ENCODE data around the gene SSBP2. TPM values are rescaled to one million over a fixed set of nuclear protein-coding genes. Genes with fewer than 3 reads are reported as not detected.
"Not testable (repeated sequence)": the region's sequence is repeated elsewhere in the genome, so short reads cannot be mapped to it uniquely, and the experiment has no call there.

Gene SSBP2
- total and polyA plus RNA-seq, 8 donors: 0.87 to 86.2 (median 24.6) TPM

DNA sequence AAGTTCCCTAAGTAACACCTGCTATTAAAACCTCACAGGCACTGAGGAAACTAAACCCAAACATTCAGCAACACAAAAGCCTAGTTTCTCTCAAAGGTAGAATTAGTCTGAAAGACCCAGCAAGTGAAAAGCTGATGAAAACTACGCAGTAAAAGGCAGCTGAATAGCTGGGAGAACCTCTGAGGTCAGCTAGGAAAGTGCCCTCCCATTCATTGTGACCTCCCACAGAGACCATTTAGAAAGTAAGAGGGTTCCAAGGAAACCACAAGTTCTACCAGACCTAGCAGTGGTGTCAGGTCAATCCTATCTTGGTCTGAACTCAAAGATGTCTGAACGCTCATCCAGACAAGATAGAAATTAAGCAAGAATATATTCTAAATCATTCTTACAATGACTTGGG is 144.7 kb downstream of the SSBP2 start:
- Histone ChIP-seq H3K27me3 (no peaks in the 10 kb centered on the region), H3K4me3 (no peak overlapping the region), H3K9me3 (peaks cover 0 to 7% (median 3%) of the 10 kb centered on the region in 4 donors), H3K36me3 (peaks cover 0 to 12% (median 7%) of the 10 kb centered on the region in 4 donors), H3K27ac (no peak overlapping the region), H3K4me1 (no peaks in the 10 kb centered on the region)
- 89 to 95% (median 93%) methylated on average over 2 of the region's 2 CpGs for WGBS, 5 donors
- no peak for DNase-seq
- TF ChIP-seq POLR2AphosphoS5 (IDR thresholded peaks at IDR 0.05) (no peak), EP300 (IDR thresholded peaks at IDR 0.05) (no peak), POLR2A (IDR thresholded peaks at IDR 0.05) (no peak)
- TF ChIP-seq, protein P1, sequence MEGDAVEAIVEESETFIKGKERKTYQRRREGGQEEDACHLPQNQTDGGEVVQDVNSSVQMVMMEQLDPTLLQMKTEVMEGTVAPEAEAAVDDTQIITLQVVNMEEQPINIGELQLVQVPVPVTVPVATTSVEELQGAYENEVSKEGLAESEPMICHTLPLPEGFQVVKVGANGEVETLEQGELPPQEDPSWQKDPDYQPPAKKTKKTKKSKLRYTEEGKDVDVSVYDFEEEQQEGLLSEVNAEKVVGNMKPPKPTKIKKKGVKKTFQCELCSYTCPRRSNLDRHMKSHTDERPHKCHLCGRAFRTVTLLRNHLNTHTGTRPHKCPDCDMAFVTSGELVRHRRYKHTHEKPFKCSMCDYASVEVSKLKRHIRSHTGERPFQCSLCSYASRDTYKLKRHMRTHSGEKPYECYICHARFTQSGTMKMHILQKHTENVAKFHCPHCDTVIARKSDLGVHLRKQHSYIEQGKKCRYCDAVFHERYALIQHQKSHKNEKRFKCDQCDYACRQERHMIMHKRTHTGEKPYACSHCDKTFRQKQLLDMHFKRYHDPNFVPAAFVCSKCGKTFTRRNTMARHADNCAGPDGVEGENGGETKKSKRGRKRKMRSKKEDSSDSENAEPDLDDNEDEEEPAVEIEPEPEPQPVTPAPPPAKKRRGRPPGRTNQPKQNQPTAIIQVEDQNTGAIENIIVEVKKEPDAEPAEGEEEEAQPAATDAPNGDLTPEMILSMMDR (IDR thresholded peaks at IDR 0.05): no peak
- intact Hi-C loops (cut with DNase I; ENCODE audit: low total_unique reads): no loop called here

DNA sequence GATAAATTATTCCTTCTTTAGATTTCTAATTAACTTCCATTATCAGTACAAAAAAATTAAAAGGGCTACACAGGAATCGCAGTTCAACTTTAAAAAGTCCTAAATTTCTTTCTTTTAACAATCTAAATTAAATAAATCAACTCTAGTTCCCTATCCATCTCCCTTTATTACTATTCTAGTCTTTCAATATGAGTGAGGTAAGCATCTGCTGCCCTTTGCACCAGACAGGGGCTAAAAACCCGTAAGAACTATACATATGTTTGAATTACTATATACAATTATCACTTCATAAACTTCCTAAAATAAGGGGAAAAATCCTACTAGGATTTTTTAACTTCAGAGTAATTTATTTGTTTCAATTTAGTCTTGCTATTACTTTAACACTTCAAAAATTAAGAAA is 145.6 kb downstream of the SSBP2 start:
- H3K4me1 ChIP-seq: no peaks in the 10 kb centered on the region
- intact Hi-C loops (cut with DNase I; ENCODE audit: low total_unique reads): no loop called here
- peaks cover 0 to 7% (median 3%) of the 10 kb centered on the region in 4 donors for H3K9me3 ChIP-seq
- no peaks in the 10 kb centered on the region for H3K27me3 ChIP-seq
- peaks cover 0 to 12% (median 7%) of the 10 kb centered on the region in 4 donors for H3K36me3 ChIP-seq
- H3K4me3 ChIP-seq: no peak overlapping the region
- no peak for TF ChIP-seq POLR2A (IDR thresholded peaks at IDR 0.05)
- TF ChIP-seq, protein P1 (IDR thresholded peaks at IDR 0.05): no peak
- no peak for TF ChIP-seq EP300 (IDR thresholded peaks at IDR 0.05)
- no peak for TF ChIP-seq POLR2AphosphoS5 (IDR thresholded peaks at IDR 0.05)
- H3K27ac ChIP-seq: no peak overlapping the region
- DNase-seq: no peak
- WGBS, 5 donors: 97 to 98% (median 97%) methylated on average over 2 of the region's 2 CpGs

DNA sequence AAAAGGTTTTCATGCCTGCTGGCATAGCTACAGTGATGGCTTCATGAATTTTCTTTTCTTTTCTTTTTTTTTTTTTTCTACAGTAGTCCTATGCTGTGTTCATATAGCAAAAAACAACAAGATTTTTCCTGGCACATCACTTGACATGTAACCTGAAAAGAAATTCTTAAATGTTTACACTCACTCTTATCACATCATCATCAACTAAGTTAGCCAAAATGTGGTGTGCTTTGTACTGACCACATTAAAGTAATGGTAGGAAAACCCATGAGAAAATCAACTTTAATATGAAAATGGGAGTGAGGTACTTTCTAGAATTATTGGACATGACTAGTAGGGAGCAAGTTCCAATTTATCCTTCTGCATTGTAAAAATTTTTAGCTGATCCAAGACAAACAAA is 146.7 kb downstream of the SSBP2 start:
- H3K9me3 ChIP-seq: no peaks in the 10 kb centered on the region
- TF ChIP-seq POLR2A (IDR thresholded peaks at IDR 0.05) (no peak), POLR2AphosphoS5 (IDR thresholded peaks at IDR 0.05) (no peak), EP300 (IDR thresholded peaks at IDR 0.05) (no peak)
- TF ChIP-seq, protein P1 (IDR thresholded peaks at IDR 0.05): no peak
- H3K4me1 ChIP-seq: no peaks in the 10 kb centered on the region
- H3K27ac ChIP-seq: no peak overlapping the region
- peaks cover 0 to 8% (median 4%) of the 10 kb centered on the region in 4 donors for H3K36me3 ChIP-seq
- no peaks in the 10 kb centered on the region for H3K27me3 ChIP-seq
- no peak for DNase-seq
- intact Hi-C loops (cut with DNase I; ENCODE audit: low total_unique reads): no loop called here
- H3K4me3 ChIP-seq: no peak overlapping the region

DNA sequence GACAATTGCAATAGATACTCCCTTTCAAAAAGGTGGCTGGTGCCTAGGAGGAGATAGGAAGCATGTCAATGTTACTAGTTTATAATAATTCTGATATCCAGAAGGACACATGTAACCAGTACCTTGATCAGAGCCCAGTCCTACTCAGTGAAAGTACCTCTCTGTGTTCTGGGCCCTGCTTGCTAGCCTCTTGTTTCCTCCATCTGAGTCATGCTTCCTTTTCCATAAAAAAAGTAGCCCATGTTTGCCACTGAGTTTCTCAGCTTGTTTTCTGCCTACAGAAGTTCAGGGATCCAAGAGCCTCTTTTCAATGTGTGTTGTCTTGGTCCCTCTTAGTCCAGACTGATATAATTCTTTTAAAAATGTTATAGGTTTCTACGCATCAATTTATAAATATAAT is 149.0 kb downstream of the SSBP2 start:
- 95 to 98% (median 97%) methylated on average over 1 of the region's 1 CpG for WGBS, 5 donors
- no peak for TF ChIP-seq POLR2AphosphoS5 (IDR thresholded peaks at IDR 0.05)
- TF ChIP-seq, protein P1 (IDR thresholded peaks at IDR 0.05): no peak
- no peak for TF ChIP-seq EP300 (IDR thresholded peaks at IDR 0.05)

DNA sequence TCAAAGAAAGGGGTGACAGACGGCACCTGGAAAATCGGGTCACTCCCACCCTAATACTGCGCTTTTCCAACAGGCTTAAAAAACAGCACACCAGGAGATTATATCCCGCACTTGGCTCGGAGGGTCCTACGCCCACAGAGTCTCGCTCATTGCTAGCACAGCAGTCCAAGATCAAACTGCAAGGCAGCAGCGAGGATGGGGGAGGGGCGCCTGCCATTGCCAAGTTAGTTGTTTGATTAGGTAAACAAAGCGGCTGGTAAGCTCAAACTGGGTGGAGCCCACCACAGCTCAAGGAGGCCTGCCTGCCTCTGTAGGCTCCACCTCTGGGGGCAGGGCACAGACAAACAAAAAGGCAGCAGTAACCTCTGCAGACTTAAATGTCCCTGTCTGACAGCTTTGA is 158.8 kb downstream of the SSBP2 start:
- DNase-seq; H3K4me3 ChIP-seq; H3K27ac ChIP-seq; H3K36me3 ChIP-seq; H3K27me3 ChIP-seq; intact Hi-C loops (cut with DNase I; ENCODE audit: low total_unique reads); H3K4me1 ChIP-seq: not testable (repeated sequence)
- peaks cover 0 to 11% (median 4%) of the 10 kb centered on the region in 4 donors for H3K9me3 ChIP-seq
- 90 to 93% (median 91%) methylated on average over 4 to 10 of the region's 10 CpGs for WGBS, 5 donors

More for the DNA sequence above, 149.0 kb downstream of the SSBP2 start:
- intact Hi-C loops (cut with DNase I; ENCODE audit: low total_unique reads): no loop called here
- no peak overlapping the region for H3K4me3 ChIP-seq
- peaks cover 0 to 16% (median 10%) of the 10 kb centered on the region in 4 donors for H3K36me3 ChIP-seq
- H3K27ac ChIP-seq: no peak overlapping the region
- peaks cover 0 to 9% (median 3%) of the 10 kb centered on the region in 4 donors for H3K9me3 ChIP-seq
- H3K27me3 ChIP-seq: no peaks in the 10 kb centered on the region
- H3K4me1 ChIP-seq: no peaks in the 10 kb centered on the region
- no peak for DNase-seq

All from stomach (tissue), 9 donors.